Measurements from ENCODE around the gene TOX3.

Gene TOX3

DNA sequence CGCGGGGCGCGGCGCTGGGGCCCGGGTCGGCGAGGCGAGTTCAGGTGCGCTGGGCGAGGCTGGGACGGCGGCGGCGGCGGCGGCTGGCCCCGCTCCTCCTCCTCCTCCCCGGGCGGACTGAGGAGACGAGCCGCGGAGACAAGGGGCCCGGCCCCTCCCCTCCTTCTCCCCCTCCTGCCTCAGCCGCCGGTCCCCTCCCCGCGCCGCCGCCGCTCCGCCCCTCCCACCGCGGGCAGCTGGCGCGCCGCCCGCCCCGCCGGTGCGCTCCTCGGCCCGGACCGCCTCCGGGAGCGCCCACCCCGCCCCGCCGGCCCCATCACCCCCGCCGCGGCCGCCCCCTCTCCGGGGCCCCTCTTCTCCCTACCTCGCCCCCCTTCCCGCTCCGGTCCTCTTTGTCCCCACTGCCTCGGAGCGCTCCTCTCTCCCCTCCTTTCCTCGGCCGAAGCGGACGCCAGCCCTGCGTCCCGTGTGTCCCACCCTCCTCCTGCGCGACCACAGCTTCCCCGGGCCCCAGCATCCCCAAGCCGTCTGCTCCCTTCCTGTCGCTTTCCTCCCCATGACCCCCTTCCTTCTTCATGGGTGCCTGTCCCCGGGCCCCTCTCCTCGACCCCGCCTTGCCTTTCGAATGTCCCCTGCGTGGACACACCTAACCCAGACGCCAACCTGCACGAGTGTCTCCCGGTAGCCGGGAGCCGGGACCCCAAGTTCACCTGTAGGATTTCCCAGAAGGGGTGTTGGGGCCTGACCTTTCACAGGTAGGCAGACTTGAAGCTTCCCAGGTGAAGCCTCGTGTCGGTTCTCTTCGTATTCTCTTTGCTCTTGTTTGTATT lies at the start of gene TOX3:
TOX3 (minus strand) TSS at position 140 of the 830 bp plus-strand sequence. CDS start 420 bp downstream, outside the sequence.
- POLR2A ChIA-PET = no interaction called here
- CTCF ChIA-PET = interaction anchor here (1.8 kb wide), 1 partner anchor 32 kb away, joined by 4 read pairs; no protein-coding TSS in a partner anchor
- peak; percentile 10 for DNase-seq (ENCODE audit: extremely low spot score)
- TF ChIP-seq, protein P1, sequence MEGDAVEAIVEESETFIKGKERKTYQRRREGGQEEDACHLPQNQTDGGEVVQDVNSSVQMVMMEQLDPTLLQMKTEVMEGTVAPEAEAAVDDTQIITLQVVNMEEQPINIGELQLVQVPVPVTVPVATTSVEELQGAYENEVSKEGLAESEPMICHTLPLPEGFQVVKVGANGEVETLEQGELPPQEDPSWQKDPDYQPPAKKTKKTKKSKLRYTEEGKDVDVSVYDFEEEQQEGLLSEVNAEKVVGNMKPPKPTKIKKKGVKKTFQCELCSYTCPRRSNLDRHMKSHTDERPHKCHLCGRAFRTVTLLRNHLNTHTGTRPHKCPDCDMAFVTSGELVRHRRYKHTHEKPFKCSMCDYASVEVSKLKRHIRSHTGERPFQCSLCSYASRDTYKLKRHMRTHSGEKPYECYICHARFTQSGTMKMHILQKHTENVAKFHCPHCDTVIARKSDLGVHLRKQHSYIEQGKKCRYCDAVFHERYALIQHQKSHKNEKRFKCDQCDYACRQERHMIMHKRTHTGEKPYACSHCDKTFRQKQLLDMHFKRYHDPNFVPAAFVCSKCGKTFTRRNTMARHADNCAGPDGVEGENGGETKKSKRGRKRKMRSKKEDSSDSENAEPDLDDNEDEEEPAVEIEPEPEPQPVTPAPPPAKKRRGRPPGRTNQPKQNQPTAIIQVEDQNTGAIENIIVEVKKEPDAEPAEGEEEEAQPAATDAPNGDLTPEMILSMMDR (IDR thresholded peaks at IDR 0.05; ENCODE audit: control extremely low read depth, extremely low read depth, low read depth, missing control alignments) = no peak

DNA sequence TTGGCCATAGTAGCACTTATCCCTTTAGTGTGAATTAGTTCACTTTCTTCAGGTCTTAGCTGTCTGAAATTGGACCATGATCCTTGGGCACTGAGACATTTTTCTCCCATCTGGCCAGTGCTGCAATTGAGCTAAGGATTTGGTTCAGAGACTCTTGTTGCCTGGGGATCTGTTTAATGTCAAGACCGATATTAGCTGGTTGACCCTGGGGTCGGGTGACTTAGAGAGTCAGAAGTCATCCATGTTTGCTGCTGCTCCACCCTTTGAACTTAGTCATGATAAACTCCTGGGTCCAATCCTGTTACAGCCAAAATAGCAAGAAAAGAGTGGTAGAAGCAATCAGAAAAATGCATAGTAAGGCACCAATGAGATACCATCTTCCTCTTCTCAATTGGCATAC lies 45.8 kb upstream of the TOX3 start:
- TF ChIP-seq, protein P1 (IDR thresholded peaks at IDR 0.05; ENCODE audit: control extremely low read depth, extremely low read depth, low read depth, missing control alignments) = no peak
- POLR2A ChIA-PET = no interaction called here
- DNase-seq (ENCODE audit: extremely low spot score) = no peak
- CTCF ChIA-PET = interaction anchor here (1.5 kb wide), 1 partner anchor 11 kb away, joined by 4 read pairs; no protein-coding TSS in a partner anchor

DNA sequence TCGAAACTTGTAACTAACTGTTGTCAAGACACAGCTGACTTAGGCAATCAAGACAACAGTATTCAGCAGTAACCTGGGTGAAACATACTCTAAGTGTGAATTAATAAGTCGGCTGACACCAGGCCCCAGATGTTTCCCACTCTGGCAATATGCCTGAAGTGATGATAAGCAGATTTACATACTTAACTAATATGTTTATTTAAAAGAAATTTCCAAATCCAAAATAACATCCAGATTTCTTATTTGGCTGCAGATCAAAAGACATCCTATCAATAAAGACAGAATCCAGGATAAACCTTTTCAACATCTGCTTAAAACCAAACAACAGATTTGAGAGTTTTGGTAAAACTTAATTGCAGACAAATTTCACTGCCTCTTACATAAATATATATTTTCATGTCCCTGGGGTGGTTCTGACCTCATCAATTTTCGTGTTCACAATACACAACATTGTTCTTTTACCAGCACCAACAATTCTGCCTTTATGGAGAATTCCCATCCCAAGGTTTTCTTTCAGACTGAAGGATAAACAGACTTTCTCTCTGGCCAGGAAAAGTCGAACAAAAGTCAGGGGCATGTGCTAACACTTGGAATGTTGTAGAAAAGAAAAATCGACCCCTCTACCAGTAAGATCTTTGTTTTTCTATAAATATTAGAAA lies 45.1 kb upstream of the TOX3 start:
- no peak for DNase-seq (ENCODE audit: extremely low spot score)
- CTCF ChIA-PET = interaction anchor here (1.5 kb wide), 1 partner anchor 14 kb away, joined by 3 read pairs; no protein-coding TSS in a partner anchor
- POLR2A ChIA-PET = no interaction called here
- TF ChIP-seq, protein P1 (IDR thresholded peaks at IDR 0.05; ENCODE audit: control extremely low read depth, extremely low read depth, low read depth, missing control alignments) = no peak

DNA sequence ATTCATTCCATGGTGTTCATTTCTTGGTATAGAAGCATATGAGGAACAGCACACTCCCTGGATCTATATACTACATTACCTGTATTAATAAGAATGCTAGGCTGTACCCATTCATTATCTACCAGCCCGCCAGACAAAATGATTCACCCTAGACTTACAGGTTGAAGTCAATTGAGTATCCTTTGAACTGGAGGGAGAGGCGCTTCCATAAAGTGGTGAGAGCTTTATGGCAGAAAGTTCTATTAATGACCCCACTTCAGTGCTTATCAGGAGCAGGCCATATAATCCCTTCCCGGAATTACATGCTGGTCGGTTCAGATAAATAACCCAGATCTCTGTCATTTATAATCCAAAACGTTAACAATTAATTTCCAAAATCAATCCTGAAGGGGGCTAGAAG lies 44.5 kb upstream of the TOX3 start:
- no peak for DNase-seq (ENCODE audit: extremely low spot score)
- ChIA-PET CTCF (interaction anchor here (1.3 to 1.5 kb wide), 2 partner anchors 13 to 15 kb away, joined by 3 to 5 read pairs; no protein-coding TSS in a partner anchor), POLR2A (no interaction called here)
- TF ChIP-seq, protein P1 (IDR thresholded peaks at IDR 0.05; ENCODE audit: control extremely low read depth, extremely low read depth, low read depth, missing control alignments) = no peak

DNA sequence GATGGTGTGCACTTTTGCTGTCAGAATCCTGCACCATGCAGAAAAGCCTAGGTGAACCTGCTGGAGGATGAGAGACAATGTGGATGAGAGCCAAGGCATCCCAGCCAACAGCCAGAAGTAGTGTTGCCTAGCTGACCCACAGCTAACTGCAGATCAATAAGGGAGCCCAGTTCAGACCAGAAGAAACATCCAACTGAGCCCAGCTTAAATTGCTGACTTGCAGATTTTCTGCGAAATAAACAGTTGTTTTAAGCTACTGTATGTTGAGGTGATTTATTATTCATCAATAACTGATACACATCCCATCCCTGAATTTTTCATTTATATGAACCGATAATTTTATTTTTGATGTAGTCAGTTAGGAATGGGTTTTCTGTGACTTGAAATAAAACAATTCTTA lies 39.2 kb upstream of the TOX3 start:
- POLR2A ChIA-PET = no interaction called here
- TF ChIP-seq, protein P1 (IDR thresholded peaks at IDR 0.05; ENCODE audit: control extremely low read depth, extremely low read depth, low read depth, missing control alignments) = no peak
- DNase-seq (ENCODE audit: extremely low spot score) = no peak
- CTCF ChIA-PET = interaction anchor here (0.7 to 1.1 kb wide), 2 partner anchors 9 to 12 kb away, joined by 3 read pairs; no protein-coding TSS in a partner anchor

All from GM10248 (cell line).